HL-60 (cell line): ENCODE measurements around the gene PRIMA1.

ENCODE experiments used
- DNase-seq, 2 experiments: peaks; one replicate each; pipeline ENCODE4 v3.0.0-alpha.2; 2010 to 2020; ENCODE audit warnings: low read depth in 1 of 2, low spot score in 1 of 2
- H3K27ac ChIP-seq: fragments of 250-450 bp; sonication (Bioruptor Pico); replicated peaks from 2 replicates; pipeline ENCODE4 v1.5.1; 2020; ENCODE audit warnings: mild to moderate bottlenecking, moderate library complexity
- H3K27me3 ChIP-seq: fragments of 250-450 bp; sonication (Bioruptor Pico); 2 replicates; pipeline ENCODE4 v1.5.1; 2021; ENCODE audit warnings: mild to moderate bottlenecking, moderate library complexity; ENCODE audit not compliant: insufficient read depth, poor library complexity, severe bottlenecking
- H3K4me3 ChIP-seq: replicated peaks from 2 replicates; pipeline ENCODE4 v1.5.1; 2011; ENCODE audit warnings: mild to moderate bottlenecking, control low read depth, low read length; ENCODE audit not compliant: insufficient read depth
- GABPA ChIP-seq: IDR thresholded peaks from 2 replicates; pipeline ENCODE4 v1.6.1; 2012; ENCODE audit warnings: low read depth
- POLR2AphosphoS5 ChIP-seq: IDR thresholded peaks from 2 replicates; pipeline ENCODE4 v1.6.1; 2012; ENCODE audit warnings: low read depth
- SPI1 ChIP-seq: IDR thresholded peaks from 2 replicates; pipeline ENCODE4 v1.6.1; 2012; ENCODE audit warnings: low read depth, mild to moderate bottlenecking, borderline replicate concordance
- TF ChIP-seq, protein P1 (sequence below): IDR thresholded peaks from one replicate; pipeline ENCODE4 v1.5.1; 2011; ENCODE audit warnings: low read length, control low read depth, inconsistent platforms; ENCODE audit not compliant: insufficient read depth
- TF ChIP-seq, protein P2 (sequence below): IDR thresholded peaks from 2 replicates; pipeline ENCODE4 v1.6.1; 2012; ENCODE audit warnings: low read depth; ENCODE audit not compliant: insufficient replicate concordance

The PRIMA1 gene

DNA sequence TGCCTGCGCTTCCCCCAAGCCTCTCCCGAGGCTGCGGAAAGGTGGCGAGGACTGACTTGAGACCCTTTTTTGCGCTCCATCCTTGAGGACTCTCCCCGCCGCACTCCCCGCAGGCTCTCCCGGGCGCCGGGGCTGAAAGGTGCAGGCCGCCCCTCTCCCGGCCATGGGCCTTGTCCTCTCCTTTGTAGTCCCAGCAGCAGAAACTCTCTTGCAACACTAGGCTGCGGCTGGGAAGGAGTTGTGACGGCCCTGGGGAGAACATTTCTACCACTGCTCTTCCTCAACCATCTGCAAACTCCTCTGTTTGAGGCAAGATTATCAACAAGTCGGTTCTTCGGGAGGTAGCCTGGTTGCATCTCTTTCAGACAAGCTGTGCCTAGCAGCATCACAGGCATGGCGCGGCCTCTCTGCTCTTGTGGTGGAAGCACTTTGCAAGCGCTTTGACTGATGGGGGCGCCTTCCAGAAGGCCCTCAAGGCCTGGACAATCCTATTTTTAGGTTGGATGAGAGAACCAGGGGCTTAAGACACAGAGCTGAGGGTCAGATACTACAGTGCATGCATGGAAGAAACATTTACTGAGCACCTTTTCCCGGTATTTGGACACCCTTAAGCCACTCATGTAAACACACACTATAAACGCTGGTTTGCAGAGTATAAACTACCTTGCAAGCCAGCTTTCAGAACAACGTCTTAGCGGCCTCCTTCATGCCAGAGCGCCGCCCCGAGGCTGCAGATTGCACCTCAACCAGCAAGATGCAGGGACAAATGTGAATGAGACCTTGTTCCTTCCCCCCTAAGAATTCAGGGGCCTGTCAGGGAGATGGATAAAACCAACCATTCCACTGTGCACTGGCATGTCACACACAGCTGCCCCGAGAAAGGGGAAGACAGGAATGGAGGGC lies 1.2 kb upstream of the PRIMA1 start:
- Histone ChIP-seq H3K27ac (no peak overlapping the region), H3K4me3 (no peak overlapping the region), H3K27me3 (peaks cover 33% of the 10 kb centered on the region)
- TF ChIP-seq GABPA (no peak), POLR2AphosphoS5 (no peak), SPI1 (no peak)
- TF ChIP-seq, protein P1, sequence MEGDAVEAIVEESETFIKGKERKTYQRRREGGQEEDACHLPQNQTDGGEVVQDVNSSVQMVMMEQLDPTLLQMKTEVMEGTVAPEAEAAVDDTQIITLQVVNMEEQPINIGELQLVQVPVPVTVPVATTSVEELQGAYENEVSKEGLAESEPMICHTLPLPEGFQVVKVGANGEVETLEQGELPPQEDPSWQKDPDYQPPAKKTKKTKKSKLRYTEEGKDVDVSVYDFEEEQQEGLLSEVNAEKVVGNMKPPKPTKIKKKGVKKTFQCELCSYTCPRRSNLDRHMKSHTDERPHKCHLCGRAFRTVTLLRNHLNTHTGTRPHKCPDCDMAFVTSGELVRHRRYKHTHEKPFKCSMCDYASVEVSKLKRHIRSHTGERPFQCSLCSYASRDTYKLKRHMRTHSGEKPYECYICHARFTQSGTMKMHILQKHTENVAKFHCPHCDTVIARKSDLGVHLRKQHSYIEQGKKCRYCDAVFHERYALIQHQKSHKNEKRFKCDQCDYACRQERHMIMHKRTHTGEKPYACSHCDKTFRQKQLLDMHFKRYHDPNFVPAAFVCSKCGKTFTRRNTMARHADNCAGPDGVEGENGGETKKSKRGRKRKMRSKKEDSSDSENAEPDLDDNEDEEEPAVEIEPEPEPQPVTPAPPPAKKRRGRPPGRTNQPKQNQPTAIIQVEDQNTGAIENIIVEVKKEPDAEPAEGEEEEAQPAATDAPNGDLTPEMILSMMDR, result no peak
- TF ChIP-seq, protein P2, sequence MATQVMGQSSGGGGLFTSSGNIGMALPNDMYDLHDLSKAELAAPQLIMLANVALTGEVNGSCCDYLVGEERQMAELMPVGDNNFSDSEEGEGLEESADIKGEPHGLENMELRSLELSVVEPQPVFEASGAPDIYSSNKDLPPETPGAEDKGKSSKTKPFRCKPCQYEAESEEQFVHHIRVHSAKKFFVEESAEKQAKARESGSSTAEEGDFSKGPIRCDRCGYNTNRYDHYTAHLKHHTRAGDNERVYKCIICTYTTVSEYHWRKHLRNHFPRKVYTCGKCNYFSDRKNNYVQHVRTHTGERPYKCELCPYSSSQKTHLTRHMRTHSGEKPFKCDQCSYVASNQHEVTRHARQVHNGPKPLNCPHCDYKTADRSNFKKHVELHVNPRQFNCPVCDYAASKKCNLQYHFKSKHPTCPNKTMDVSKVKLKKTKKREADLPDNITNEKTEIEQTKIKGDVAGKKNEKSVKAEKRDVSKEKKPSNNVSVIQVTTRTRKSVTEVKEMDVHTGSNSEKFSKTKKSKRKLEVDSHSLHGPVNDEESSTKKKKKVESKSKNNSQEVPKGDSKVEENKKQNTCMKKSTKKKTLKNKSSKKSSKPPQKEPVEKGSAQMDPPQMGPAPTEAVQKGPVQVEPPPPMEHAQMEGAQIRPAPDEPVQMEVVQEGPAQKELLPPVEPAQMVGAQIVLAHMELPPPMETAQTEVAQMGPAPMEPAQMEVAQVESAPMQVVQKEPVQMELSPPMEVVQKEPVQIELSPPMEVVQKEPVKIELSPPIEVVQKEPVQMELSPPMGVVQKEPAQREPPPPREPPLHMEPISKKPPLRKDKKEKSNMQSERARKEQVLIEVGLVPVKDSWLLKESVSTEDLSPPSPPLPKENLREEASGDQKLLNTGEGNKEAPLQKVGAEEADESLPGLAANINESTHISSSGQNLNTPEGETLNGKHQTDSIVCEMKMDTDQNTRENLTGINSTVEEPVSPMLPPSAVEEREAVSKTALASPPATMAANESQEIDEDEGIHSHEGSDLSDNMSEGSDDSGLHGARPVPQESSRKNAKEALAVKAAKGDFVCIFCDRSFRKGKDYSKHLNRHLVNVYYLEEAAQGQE, result no peak
- no peak for DNase-seq

DNA sequence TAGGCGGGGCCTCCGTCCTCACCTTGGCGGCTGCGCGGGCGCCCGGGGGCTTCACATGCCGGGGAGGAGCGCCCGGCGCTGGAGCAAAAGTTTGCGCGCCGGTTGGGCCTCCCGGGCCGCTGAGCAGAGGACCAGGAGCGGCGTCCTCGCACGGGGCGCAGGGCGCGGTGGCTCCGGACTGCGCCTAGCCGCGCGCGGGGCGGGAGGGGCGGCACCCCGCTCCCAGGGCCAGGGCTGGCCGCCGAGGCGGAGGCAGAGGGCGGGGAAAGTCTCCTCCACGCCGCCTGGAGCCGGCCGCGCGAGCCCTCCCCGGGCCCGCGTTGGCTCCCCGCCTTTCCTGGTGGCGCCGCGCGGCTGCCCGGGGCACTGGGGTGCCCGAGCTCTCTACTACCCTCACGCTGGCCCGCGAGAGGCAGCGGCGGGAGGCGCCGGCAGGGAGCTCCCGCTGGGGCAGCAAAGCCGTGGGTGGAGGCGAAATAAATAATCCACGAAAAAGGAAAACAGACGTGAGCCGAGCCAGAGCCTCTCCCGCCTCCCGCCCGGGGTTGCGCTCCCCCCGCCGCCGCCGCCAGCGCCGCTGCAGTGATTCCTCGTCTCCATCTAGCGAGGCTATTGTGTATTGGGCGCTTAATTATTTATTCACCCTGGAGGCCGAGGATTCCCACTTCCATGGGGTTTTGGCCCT lies 400 bp upstream of the PRIMA1 start:
- Histone ChIP-seq H3K27ac (no peak overlapping the region), H3K27me3 (peaks cover 33% of the 10 kb centered on the region)
- DNase-seq, result no peak

More for the DNA sequence above, 400 bp upstream of the PRIMA1 start:
- TF ChIP-seq GABPA, result no peak
- TF ChIP-seq, protein P2, result no peak
- TF ChIP-seq SPI1, result no peak
- TF ChIP-seq, protein P1, result no peak
- TF ChIP-seq POLR2AphosphoS5, result no peak
- H3K4me3 ChIP-seq, result no peak overlapping the region
